K562 (cell line): Measurements from ENCODE around the gene ANKLE2. TPM values are rescaled to one million over a fixed set of nuclear protein-coding genes. Genes with fewer than 3 reads are reported as not detected.

ENCODE experiments used
- BMI1 ChIP-seq: fragments of 150-350 bp; IDR thresholded peaks from 2 replicates; pipeline ENCODE4 v1.6.1; 2014; ENCODE audit warnings: low read length
- CBX2 ChIP-seq: fragments of 200-600 bp; sonication (generic); IDR thresholded peaks from one replicate; pipeline ENCODE4 v1.6.1; 2012; ENCODE audit warnings: mild to moderate bottlenecking, low read length, inconsistent platforms; ENCODE audit not compliant: insufficient read depth, poor library complexity, severe bottlenecking
- REST ChIP-seq, 2 experiments: fragments of 450-650 bp; formaldehyde crosslinking in 1 of 2; IDR thresholded peaks; 2 replicates each; pipeline versions ENCODE4 v1.4.0 to v1.6.1; 2014 to 2020; ENCODE audit warnings: mild to moderate bottlenecking in 2 of 2, borderline replicate concordance in 1 of 2, low read depth in 1 of 2
- polyA plus RNA-seq, 8 experiments: library from polyadenylated mRNA; depleted of rRNA in 4 of 8; stranded (reverse) in 5 of 8; unstranded in 3 of 8; fragments of >200 nt; fragmentation: Nextera tagmentation in 2 of 8; fragmentation: Illumina TruSeq in 1 of 8; extraction: Ambion mirVana in 2 of 8; extraction: Trizol in 1 of 8; gene quantifications; 2 replicates each; pipeline versions ENCODE4 v1.2.1 to v1.2.3, GENCODE V29; 2011 to 2014; ENCODE audit warnings: inconsistent platforms in 1 of 8, missing spikeins in 1 of 8
- total RNA-seq, 7 experiments: library from RNA; depleted of rRNA in 6 of 7; stranded (reverse); fragments of >200 nt in 6 of 7; fragmentation: Illumina TruSeq in 2 of 7; extraction: Trizol in 2 of 7; gene quantifications; 2 replicates each; pipeline versions ENCODE4 v1.2.1 to v1.2.3, GENCODE V29; 2011 to 2021; ENCODE audit warnings: low replicate concordance in 1 of 7

Gene ANKLE2
- total and polyA plus RNA-seq, 9 of the 15 experiments (the other 6 are each of a cell fraction or from before 2014, with no cell fraction given), result 3.2 to 57.7 (median 45.6) TPM

- TF ChIP-seq REST (IDR thresholded peaks at IDR 0.05; ENCODE audit: borderline replicate concordance) (no peak), REST (CRISPR knock-in tag; IDR thresholded peaks at IDR 0.05; ENCODE audit: low read depth) (no peak), CBX2 (no peak), BMI1 (no peak)
Measured at GRCh38 chr12:132728502-132728901, 33.1 kb downstream of the ANKLE2 start (continued).
